BLaER1 (cell line): ENCODE results near the gene STK40.
A peak's percentile ranks its signal among the peaks of the same experiment; 100 is the strongest.

Source experiments
- H3K27ac ChIP-seq: shearing (Covaris generic); formaldehyde crosslinking; 2 replicates; pipeline ENCODE4 v1.8.1; 2022
- H3K27me3 ChIP-seq: shearing (Covaris generic); formaldehyde crosslinking; 2 replicates; pipeline ENCODE4 v1.8.1; 2022
- H3K36me3 ChIP-seq: shearing (Covaris generic); formaldehyde crosslinking; 2 replicates; pipeline ENCODE4 v1.8.1; 2022
- H3K4me1 ChIP-seq: shearing (Covaris generic); formaldehyde crosslinking; 2 replicates; pipeline ENCODE4 v1.8.1; 2022
- H3K4me2 ChIP-seq: shearing (Covaris generic); formaldehyde crosslinking; 2 replicates; pipeline ENCODE4 v1.8.1; 2022
- H3K4me3 ChIP-seq: shearing (Covaris generic); formaldehyde crosslinking; 2 replicates; pipeline ENCODE4 v1.8.1; 2022
- H3K9ac ChIP-seq: shearing (Covaris generic); formaldehyde crosslinking; 2 replicates; pipeline ENCODE4 v1.8.1; 2022
- H3K9me3 ChIP-seq: shearing (Covaris generic); formaldehyde crosslinking; 2 replicates; pipeline ENCODE4 v1.8.1; 2022
- H4K20me1 ChIP-seq: shearing (Covaris generic); formaldehyde crosslinking; 2 replicates; pipeline ENCODE4 v1.8.1; 2022
- Cebpa-rat ChIP-seq: shearing (Covaris generic); IDR thresholded peaks from 2 replicates; pipeline ENCODE4 v1.8.1; 2022

STK40 gene

GRCh38 chr1:36385410-36386264, at the start of gene STK40:
STK40 (minus strand) TSS chr1:36385924; CDS start chr1:36361332, 24,592 bp downstream.
- H3K27ac ChIP-seq, result peak within 1 kb of the TSS; percentile 78
- peak within 1 kb of the TSS; percentile 85 for H3K4me3 ChIP-seq
- peaks cover 12% of the 10 kb centered on the region for H3K36me3 ChIP-seq
- H3K4me1 ChIP-seq, result peaks cover 52% of the 10 kb centered on the region
- peak within 1 kb of the TSS; percentile 99 for H3K4me2 ChIP-seq
- TF ChIP-seq Cebpa-rat, result no peak
- H4K20me1 ChIP-seq, result peaks cover 46% of the 10 kb centered on the region
- no peaks in the 10 kb centered on the region for H3K9me3 ChIP-seq
- peak within 1 kb of the TSS; percentile 87 for H3K9ac ChIP-seq
- no peaks in the 10 kb centered on the region for H3K27me3 ChIP-seq

GRCh38 chr1:36433102-36433501, 47.4 kb upstream of the STK40 start:
- no peaks in the 10 kb centered on the region for H3K27me3 ChIP-seq
- no peaks in the 10 kb centered on the region for H3K4me1 ChIP-seq
- H3K9ac ChIP-seq, result no peak overlapping the region
- no peaks in the 10 kb centered on the region for H3K9me3 ChIP-seq
- no peaks in the 10 kb centered on the region; the same call in 1 of the 2 replicates for H3K36me3 ChIP-seq
- no peaks in the 10 kb centered on the region for H4K20me1 ChIP-seq
- H3K4me2 ChIP-seq, result no peak overlapping the region
- H3K27ac ChIP-seq, result no peak overlapping the region
- no peak for TF ChIP-seq Cebpa-rat
- no peak overlapping the region for H3K4me3 ChIP-seq

- no peaks in the 10 kb centered on the region for H3K27me3 ChIP-seq
- H3K36me3 ChIP-seq, result no peaks in the 10 kb centered on the region; the same call in 1 of the 2 replicates
- no peaks in the 10 kb centered on the region for H4K20me1 ChIP-seq
- no peak for TF ChIP-seq Cebpa-rat
- H3K9ac ChIP-seq, result no peak overlapping the region
- H3K9me3 ChIP-seq, result no peaks in the 10 kb centered on the region
- no peak overlapping the region for H3K4me2 ChIP-seq
- no peaks in the 10 kb centered on the region for H3K4me1 ChIP-seq
- no peak overlapping the region for H3K4me3 ChIP-seq
- H3K27ac ChIP-seq, result no peak overlapping the region
Measured at GRCh38 chr1:36432616-36433015, 46.9 kb upstream of the STK40 start.

GRCh38 chr1:36425791-36426190, 40.1 kb upstream of the STK40 start:
- Histone ChIP-seq H3K9ac (no peak overlapping the region), H4K20me1 (no peaks in the 10 kb centered on the region), H3K4me3 (no peak overlapping the region), H3K9me3 (no peaks in the 10 kb centered on the region), H3K4me1 (no peaks in the 10 kb centered on the region), H3K36me3 (no peaks in the 10 kb centered on the region), H3K4me2 (no peak overlapping the region), H3K27ac (no peak overlapping the region), H3K27me3 (no peaks in the 10 kb centered on the region)
- no peak for TF ChIP-seq Cebpa-rat

GRCh38 chr1:36421649-36422048, 35.9 kb upstream of the STK40 start:
- Histone ChIP-seq H3K27ac (no peak overlapping the region), H3K4me3 (no peak overlapping the region), H3K4me2 (no peak overlapping the region), H3K9me3 (no peaks in the 10 kb centered on the region), H3K27me3 (no peaks in the 10 kb centered on the region), H3K4me1 (peaks cover 5% of the 10 kb centered on the region), H4K20me1 (no peaks in the 10 kb centered on the region), H3K36me3 (no peaks in the 10 kb centered on the region), H3K9ac (no peak overlapping the region)
- TF ChIP-seq Cebpa-rat, result no peak

GRCh38 chr1:36420836-36421317, 35.2 kb upstream of the STK40 start:
- TF ChIP-seq Cebpa-rat, result no peak
- H3K27ac ChIP-seq, result no peak overlapping the region
- H3K9me3 ChIP-seq, result no peaks in the 10 kb centered on the region
- peak overlapping the region; percentile 19 for H3K4me2 ChIP-seq
- no peak overlapping the region for H3K9ac ChIP-seq
- H3K4me3 ChIP-seq, result no peak overlapping the region
- no peaks in the 10 kb centered on the region for H3K27me3 ChIP-seq
- no peaks in the 10 kb centered on the region for H3K36me3 ChIP-seq
- no peaks in the 10 kb centered on the region for H4K20me1 ChIP-seq
- peaks cover 5% of the 10 kb centered on the region for H3K4me1 ChIP-seq

- no peaks in the 10 kb centered on the region for H3K27me3 ChIP-seq
- no peaks in the 10 kb centered on the region for H3K9me3 ChIP-seq
- H4K20me1 ChIP-seq, result no peaks in the 10 kb centered on the region
- no peak overlapping the region for H3K27ac ChIP-seq
- H3K4me1 ChIP-seq, result peaks cover 5% of the 10 kb centered on the region
- TF ChIP-seq Cebpa-rat, result no peak
- H3K36me3 ChIP-seq, result no peaks in the 10 kb centered on the region
- H3K4me2 ChIP-seq, result peak overlapping the region; percentile 19
- H3K4me3 ChIP-seq, result no peak overlapping the region
- no peak overlapping the region for H3K9ac ChIP-seq
Measured at GRCh38 chr1:36420409-36420808, 34.7 kb upstream of the STK40 start.

- Histone ChIP-seq H3K4me2 (no peak overlapping the region), H3K9ac (no peak overlapping the region), H3K9me3 (peaks cover 5% of the 10 kb centered on the region; the same call in 1 of the 2 replicates), H3K4me3 (no peak overlapping the region), H3K27me3 (no peaks in the 10 kb centered on the region), H3K36me3 (no peaks in the 10 kb centered on the region), H3K27ac (no peak overlapping the region), H4K20me1 (no peaks in the 10 kb centered on the region), H3K4me1 (peaks cover 5% of the 10 kb centered on the region)
- no peak for TF ChIP-seq Cebpa-rat
Measured at GRCh38 chr1:36419569-36419968, 33.8 kb upstream of the STK40 start.

GRCh38 chr1:36419140-36419539, 33.4 kb upstream of the STK40 start:
- H3K4me1 ChIP-seq, result peaks cover 5% of the 10 kb centered on the region
- no peak overlapping the region for H3K9ac ChIP-seq
- no peak overlapping the region for H3K4me2 ChIP-seq
- TF ChIP-seq Cebpa-rat, result no peak
- no peaks in the 10 kb centered on the region for H4K20me1 ChIP-seq
- no peaks in the 10 kb centered on the region for H3K36me3 ChIP-seq
- no peak overlapping the region for H3K27ac ChIP-seq
- H3K27me3 ChIP-seq, result no peaks in the 10 kb centered on the region
- no peak overlapping the region for H3K4me3 ChIP-seq
- H3K9me3 ChIP-seq, result peaks cover 9% of the 10 kb centered on the region

- Histone ChIP-seq H3K4me2 (no peak overlapping the region), H3K4me1 (peaks cover 5% of the 10 kb centered on the region), H3K9ac (no peak overlapping the region), H3K36me3 (no peaks in the 10 kb centered on the region), H3K4me3 (no peak overlapping the region), H4K20me1 (no peaks in the 10 kb centered on the region), H3K27me3 (no peaks in the 10 kb centered on the region), H3K27ac (no peak overlapping the region), H3K9me3 (peaks cover 15% of the 10 kb centered on the region)
- no peak for TF ChIP-seq Cebpa-rat
Measured at GRCh38 chr1:36417931-36418330, 32.2 kb upstream of the STK40 start.
